Breast epithelium (tissue), 3 donors: Measurements from ENCODE around the gene PLCG2.

Source experiments
- POLR2A ChIP-seq: fragments of 450-650 bp; IDR thresholded peaks from one replicate; pipeline ENCODE4 v1.6.1; 2016; ENCODE audit warnings: antibody characterized with exemption, mild to moderate bottlenecking, moderate library complexity
- POLR2AphosphoS5 ChIP-seq, 3 donors: sonication (generic); formaldehyde crosslinking; IDR thresholded peaks; one replicate each; pipeline ENCODE4 v1.6.1; 2017; ENCODE audit warnings: antibody characterized with exemption in 3 of 3
- TF ChIP-seq, protein P1 (sequence below), 3 donors: fragments of 450-650 bp; IDR thresholded peaks; one replicate each; pipeline ENCODE4 v1.5.1; 2016 to 2017; ENCODE audit warnings: antibody characterized with exemption in 3 of 3, mild to moderate bottlenecking in 3 of 3, moderate library complexity in 3 of 3

DNA sequence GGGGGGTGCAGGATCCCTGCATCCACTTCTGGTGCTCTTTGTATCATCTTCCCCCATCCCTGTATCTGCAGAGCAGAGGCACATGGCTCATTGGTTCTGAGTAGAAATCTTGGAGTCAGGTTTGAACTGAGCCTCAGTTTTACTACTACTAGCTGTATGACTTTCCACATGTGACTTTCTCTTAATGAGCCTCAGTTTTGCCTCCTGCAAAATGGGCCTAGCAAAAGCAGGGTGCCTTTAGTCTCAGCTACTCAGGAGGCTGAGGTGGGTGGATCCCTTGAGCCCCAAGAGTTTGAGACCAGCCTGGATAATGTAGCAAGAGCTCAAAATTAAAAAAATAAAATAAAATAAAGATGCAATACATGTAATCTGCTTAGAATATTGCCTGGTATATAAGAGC, 150.8 kb downstream of the PLCG2 start:
- TF ChIP-seq, protein P1, sequence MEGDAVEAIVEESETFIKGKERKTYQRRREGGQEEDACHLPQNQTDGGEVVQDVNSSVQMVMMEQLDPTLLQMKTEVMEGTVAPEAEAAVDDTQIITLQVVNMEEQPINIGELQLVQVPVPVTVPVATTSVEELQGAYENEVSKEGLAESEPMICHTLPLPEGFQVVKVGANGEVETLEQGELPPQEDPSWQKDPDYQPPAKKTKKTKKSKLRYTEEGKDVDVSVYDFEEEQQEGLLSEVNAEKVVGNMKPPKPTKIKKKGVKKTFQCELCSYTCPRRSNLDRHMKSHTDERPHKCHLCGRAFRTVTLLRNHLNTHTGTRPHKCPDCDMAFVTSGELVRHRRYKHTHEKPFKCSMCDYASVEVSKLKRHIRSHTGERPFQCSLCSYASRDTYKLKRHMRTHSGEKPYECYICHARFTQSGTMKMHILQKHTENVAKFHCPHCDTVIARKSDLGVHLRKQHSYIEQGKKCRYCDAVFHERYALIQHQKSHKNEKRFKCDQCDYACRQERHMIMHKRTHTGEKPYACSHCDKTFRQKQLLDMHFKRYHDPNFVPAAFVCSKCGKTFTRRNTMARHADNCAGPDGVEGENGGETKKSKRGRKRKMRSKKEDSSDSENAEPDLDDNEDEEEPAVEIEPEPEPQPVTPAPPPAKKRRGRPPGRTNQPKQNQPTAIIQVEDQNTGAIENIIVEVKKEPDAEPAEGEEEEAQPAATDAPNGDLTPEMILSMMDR (IDR thresholded peaks at IDR 0.05) = no peak
- TF ChIP-seq POLR2AphosphoS5 (IDR thresholded peaks at IDR 0.05) = no peak
- no peak for TF ChIP-seq POLR2A
